ENCODE measurements around the gene SERPINA1.

Gene SERPINA1

GRCh38 chr14:94382716-94383596 is 5.4 kb downstream of the SERPINA1 start:
- DNase-seq: peak in 1 of 4 experiments; percentile 30

GRCh38 chr14:94382099-94382715 is 6.2 kb downstream of the SERPINA1 start:
- no peak for DNase-seq

- DNase-seq: no peak
Measured at GRCh38 chr14:94381149-94382030, 7.0 kb downstream of the SERPINA1 start.

GRCh38 chr14:94380225-94381148 is 7.9 kb downstream of the SERPINA1 start:
- DNase-seq: no peak

GRCh38 chr14:94379291-94380224 is 8.8 kb downstream of the SERPINA1 start:
- DNase-seq: no peak

GRCh38 chr14:94378527-94379290 is 9.7 kb downstream of the SERPINA1 start:
- no peak for DNase-seq

- DNase-seq: no peak
Measured at GRCh38 chr14:94377866-94378470, 10.4 kb downstream of the SERPINA1 start.

GRCh38 chr14:94376976-94377865 is 11.2 kb downstream of the SERPINA1 start:
- no peak for DNase-seq

GRCh38 chr14:94376108-94376975 is 12.1 kb downstream of the SERPINA1 start:
- no peak for DNase-seq

GRCh38 chr14:94375552-94376107 is 12.8 kb downstream of the SERPINA1 start:
- DNase-seq: no peak

GRCh38 chr14:94374749-94375260 is 13.6 kb downstream of the SERPINA1 start:
- peak in 3 of 4 experiments; percentile 35 to 50 (median 39) for DNase-seq

- peak in 3 of 4 experiments; percentile 44 to 50 (median 46) for DNase-seq
Measured at GRCh38 chr14:94374116-94374515, 14.3 kb downstream of the SERPINA1 start.

GRCh38 chr14:94373708-94374107 is 14.7 kb downstream of the SERPINA1 start:
- DNase-seq: no peak

GRCh38 chr14:94372021-94372605 is 16.3 kb downstream of the SERPINA1 start:
- no peak for DNase-seq

- no peak for DNase-seq
Measured at GRCh38 chr14:94370524-94370910, 17.9 kb downstream of the SERPINA1 start.
